Hepatocyte (in vitro differentiated cells): Measurements from ENCODE around the gene ACR. TPM values are rescaled to one million over a fixed set of nuclear protein-coding genes. Genes with fewer than 3 reads are reported as not detected.

ENCODE experiments used
- DNase-seq: peaks from one replicate; pipeline ENCODE4 v3.0.0-alpha.2; 2016; ENCODE audit warnings: low spot score
- H2AFZ ChIP-seq: fragments of 200-600 bp; sonication (generic); 2 replicates; pipeline ENCODE4 v1.6.0; 2016; ENCODE audit warnings: antibody characterized with exemption, mild to moderate bottlenecking
- H3K27ac ChIP-seq: fragments of 200-600 bp; sonication (generic); 2 replicates; pipeline ENCODE4 v1.5.1; 2016; ENCODE audit warnings: mild to moderate bottlenecking
- H3K27me3 ChIP-seq: fragments of 200-600 bp; sonication (generic); 2 replicates; pipeline ENCODE4 v1.6.1; 2016
- H3K36me3 ChIP-seq: fragments of 200-600 bp; sonication (generic); replicated peaks from 2 replicates; pipeline ENCODE4 v1.5.1; 2016; ENCODE audit warnings: low read depth; ENCODE audit not compliant: insufficient read depth
- H3K4me1 ChIP-seq: fragments of 200-600 bp; sonication (generic); 2 replicates; pipeline ENCODE4 v1.5.1; 2016; ENCODE audit warnings: mild to moderate bottlenecking, moderate library complexity; ENCODE audit not compliant: insufficient read depth
- H3K4me2 ChIP-seq: fragments of 200-600 bp; sonication (generic); 2 replicates; pipeline ENCODE4 v1.6.0; 2016
- H3K4me3 ChIP-seq: fragments of 200-600 bp; sonication (generic); 2 replicates; pipeline ENCODE4 v1.5.1; 2016; ENCODE audit warnings: mild to moderate bottlenecking
- H3K79me2 ChIP-seq: fragments of 200-600 bp; sonication (generic); 2 replicates; pipeline ENCODE4 v1.6.0; 2017; ENCODE audit warnings: mild to moderate bottlenecking
- H3K9me2 ChIP-seq: fragments of 200-600 bp; sonication (generic); replicated peaks from 2 replicates; pipeline ENCODE4 v1.6.0; 2017; ENCODE audit warnings: mild to moderate bottlenecking; ENCODE audit not compliant: insufficient read depth
- H3K9me3 ChIP-seq: fragments of 200-600 bp; sonication (generic); 2 replicates; pipeline ENCODE4 v1.5.1; 2016; ENCODE audit warnings: low read depth, mild to moderate bottlenecking
- H4K20me1 ChIP-seq: fragments of 200-600 bp; sonication (generic); 2 replicates; pipeline ENCODE4 v1.6.0; 2016; ENCODE audit warnings: mild to moderate bottlenecking; ENCODE audit not compliant: insufficient read depth, poor library complexity, severe bottlenecking
- EZH2 ChIP-seq: fragments of 200-600 bp; sonication (generic); IDR thresholded peaks from 2 replicates; pipeline ENCODE4 v1.6.1; 2016; ENCODE audit warnings: antibody characterized with exemption, mild to moderate bottlenecking, borderline replicate concordance
- EZH2phosphoT487 ChIP-seq: fragments of 200-600 bp; sonication (generic); IDR thresholded peaks from one replicate; pipeline ENCODE4 v1.6.1; 2018; ENCODE audit warnings: antibody characterized with exemption, mild to moderate bottlenecking, low read depth, moderate library complexity; ENCODE audit not compliant: unreplicated experiment, severe bottlenecking
- WGBS: methylation state at CpG from one replicate; pipeline ENCODE4 v1.1.6; 2016; ENCODE audit warnings: low lambda C conversion rate; ENCODE audit errors: missing lambda C conversion rate; 5-methylcytosine and 5-hydroxymethylcytosine counted together
- polyA plus RNA-seq: library from polyadenylated mRNA; unstranded; fragments of >200 nt; fragmentation: Nextera tagmentation; extraction: Ambion mirVana; gene quantifications from 2 replicates; pipeline ENCODE4 v1.2.1, GENCODE V29; 2016
- total RNA-seq: library from RNA; depleted of rRNA; stranded (reverse); fragments of >200 nt; gene quantifications from 2 replicates; pipeline ENCODE4 v1.2.3, GENCODE V29; 2014
- TF ChIP-seq, protein P1 (sequence below): fragments of 200-600 bp; sonication (generic); IDR thresholded peaks from 2 replicates; pipeline ENCODE4 v1.5.1; 2016; ENCODE audit warnings: antibody characterized with exemption, mild to moderate bottlenecking; ENCODE audit not compliant: poor library complexity

Gene ACR
- total and polyA plus RNA-seq, 2 experiments from 2014 or later: not detected

DNA sequence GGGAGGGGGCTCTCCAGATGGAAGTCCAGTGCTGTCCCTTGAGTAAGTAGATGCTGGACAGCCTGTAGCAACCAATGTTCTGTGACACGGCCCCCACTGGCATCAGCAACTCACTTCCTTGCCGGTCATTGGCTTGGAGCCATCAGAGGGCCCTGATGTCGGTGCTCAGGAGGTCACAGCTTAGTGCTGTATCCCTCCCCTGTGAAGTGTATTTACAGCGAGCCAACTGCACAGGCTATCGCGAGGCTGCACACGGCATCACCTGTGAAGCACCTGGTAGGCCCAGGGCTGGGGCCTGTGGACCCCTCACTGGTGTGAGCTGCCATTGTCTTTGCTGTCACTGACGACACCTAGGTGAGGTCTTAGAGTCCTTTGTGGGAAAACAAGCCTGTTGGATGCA lies 13.4 kb upstream of the ACR start:
- no peak overlapping the region for H3K4me2 ChIP-seq
- no peaks in the 10 kb centered on the region for H4K20me1 ChIP-seq
- H3K27ac ChIP-seq: no peak overlapping the region
- no peaks in the 10 kb centered on the region for H3K9me2 ChIP-seq
- TF ChIP-seq EZH2 (no peak), EZH2phosphoT487 (no peak)
- TF ChIP-seq, protein P1, sequence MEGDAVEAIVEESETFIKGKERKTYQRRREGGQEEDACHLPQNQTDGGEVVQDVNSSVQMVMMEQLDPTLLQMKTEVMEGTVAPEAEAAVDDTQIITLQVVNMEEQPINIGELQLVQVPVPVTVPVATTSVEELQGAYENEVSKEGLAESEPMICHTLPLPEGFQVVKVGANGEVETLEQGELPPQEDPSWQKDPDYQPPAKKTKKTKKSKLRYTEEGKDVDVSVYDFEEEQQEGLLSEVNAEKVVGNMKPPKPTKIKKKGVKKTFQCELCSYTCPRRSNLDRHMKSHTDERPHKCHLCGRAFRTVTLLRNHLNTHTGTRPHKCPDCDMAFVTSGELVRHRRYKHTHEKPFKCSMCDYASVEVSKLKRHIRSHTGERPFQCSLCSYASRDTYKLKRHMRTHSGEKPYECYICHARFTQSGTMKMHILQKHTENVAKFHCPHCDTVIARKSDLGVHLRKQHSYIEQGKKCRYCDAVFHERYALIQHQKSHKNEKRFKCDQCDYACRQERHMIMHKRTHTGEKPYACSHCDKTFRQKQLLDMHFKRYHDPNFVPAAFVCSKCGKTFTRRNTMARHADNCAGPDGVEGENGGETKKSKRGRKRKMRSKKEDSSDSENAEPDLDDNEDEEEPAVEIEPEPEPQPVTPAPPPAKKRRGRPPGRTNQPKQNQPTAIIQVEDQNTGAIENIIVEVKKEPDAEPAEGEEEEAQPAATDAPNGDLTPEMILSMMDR: no peak
- H3K27me3 ChIP-seq: peaks cover 11% of the 10 kb centered on the region
- H3K36me3 ChIP-seq: no peaks in the 10 kb centered on the region
- no peaks in the 10 kb centered on the region for H3K9me3 ChIP-seq
- no peak overlapping the region for H2AFZ ChIP-seq
- no peak overlapping the region for H3K4me3 ChIP-seq
- no peaks in the 10 kb centered on the region for H3K4me1 ChIP-seq
- no peak for DNase-seq
- H3K79me2 ChIP-seq: no peaks in the 10 kb centered on the region
- 96% methylated on average over 8 of the region's 8 CpGs for WGBS

DNA sequence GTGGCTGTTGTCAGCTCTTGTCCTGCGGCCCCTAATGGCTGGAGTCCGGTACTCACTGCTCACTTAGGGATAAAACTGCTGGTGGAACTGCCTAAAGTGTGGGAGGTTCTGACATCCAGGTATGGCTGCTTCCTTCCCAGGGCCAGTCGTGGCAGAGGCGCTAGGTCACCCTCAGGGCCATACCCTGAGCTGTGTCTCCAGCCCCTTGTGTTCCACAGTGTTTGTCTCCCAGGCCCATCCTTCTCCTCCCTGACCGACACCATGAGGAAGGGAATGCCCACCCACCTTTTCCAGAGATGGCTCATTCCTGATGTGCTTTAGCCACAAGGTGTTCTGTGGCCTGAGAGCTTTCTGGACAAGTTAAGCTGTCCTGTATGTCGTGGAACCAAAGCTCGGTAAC lies 12.4 kb upstream of the ACR start:
- WGBS: 94% methylated on average over 7 of the region's 7 CpGs
- no peak overlapping the region for H3K27ac ChIP-seq
- no peak for DNase-seq
- no peaks in the 10 kb centered on the region for H3K9me2 ChIP-seq
- TF ChIP-seq EZH2 (no peak), EZH2phosphoT487 (no peak)
- TF ChIP-seq, protein P1: no peak
- no peak overlapping the region for H2AFZ ChIP-seq
- peaks cover 7% of the 10 kb centered on the region for H3K27me3 ChIP-seq
- no peaks in the 10 kb centered on the region for H3K9me3 ChIP-seq
- no peaks in the 10 kb centered on the region for H3K36me3 ChIP-seq
- no peaks in the 10 kb centered on the region for H4K20me1 ChIP-seq
- no peak overlapping the region for H3K4me3 ChIP-seq
- no peaks in the 10 kb centered on the region for H3K79me2 ChIP-seq
- no peak overlapping the region for H3K4me2 ChIP-seq
- H3K4me1 ChIP-seq: no peaks in the 10 kb centered on the region

DNA sequence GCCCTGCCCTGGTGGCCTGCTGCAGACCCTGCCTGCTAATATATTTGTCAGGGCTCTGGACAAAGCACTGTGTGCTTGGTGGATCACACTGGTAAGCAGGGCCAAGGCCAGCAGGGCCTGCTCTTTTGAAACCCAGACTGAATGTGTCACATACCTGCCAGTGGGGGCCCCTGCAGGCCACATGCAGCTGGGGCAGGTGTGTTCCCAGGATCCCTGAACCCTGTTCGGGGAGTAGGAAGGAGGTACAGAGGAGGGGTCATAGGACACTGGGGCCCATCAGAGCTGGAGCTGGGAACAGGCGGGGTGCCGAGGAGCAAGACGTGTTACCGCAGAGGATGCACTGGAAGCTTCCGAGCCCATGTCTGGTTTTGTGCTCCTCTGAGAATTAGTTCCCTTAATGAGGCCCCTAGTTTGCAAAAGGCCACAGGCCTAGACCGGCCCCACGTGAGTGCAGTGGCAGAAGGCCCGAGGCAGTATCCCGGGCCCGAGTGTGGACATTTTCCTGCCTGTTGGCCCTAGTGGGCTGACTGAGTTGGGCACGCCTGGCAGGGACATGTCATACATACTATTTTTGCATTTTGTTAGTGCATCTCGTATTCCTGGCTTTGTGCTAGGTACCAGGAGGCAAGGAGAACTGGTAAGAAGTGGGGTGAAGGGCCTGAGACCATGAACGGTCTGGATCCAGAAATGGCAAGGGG lies 11.2 kb upstream of the ACR start:
- Histone ChIP-seq H4K20me1 (no peaks in the 10 kb centered on the region), H3K27ac (no peak overlapping the region), H3K79me2 (no peaks in the 10 kb centered on the region), H3K4me2 (no peak overlapping the region), H3K4me3 (no peak overlapping the region), H2AFZ (no peak overlapping the region), H3K9me2 (no peaks in the 10 kb centered on the region), H3K27me3 (no peaks in the 10 kb centered on the region), H3K9me3 (no peaks in the 10 kb centered on the region), H3K36me3 (no peaks in the 10 kb centered on the region), H3K4me1 (no peaks in the 10 kb centered on the region)
- WGBS: 95% methylated on average over 14 of the region's 14 CpGs
- TF ChIP-seq EZH2phosphoT487 (no peak), EZH2 (no peak)
- TF ChIP-seq, protein P1: no peak
- no peak for DNase-seq
